Sigmoid colon (tissue), 4 donors: Measurements from ENCODE around the gene PDLIM1.

Experiments used
- CTCF ChIP-seq, 4 experiments: fragments of 450-650 bp in 3 of 4; fragments of 200-600 bp in 1 of 4; IDR thresholded peaks; one replicate each; pipeline ENCODE4 v1.5.1; 2016 to 2019; ENCODE audit warnings: antibody characterized with exemption in 4 of 4, mild to moderate bottlenecking in 3 of 4, moderate library complexity in 2 of 4
- EP300 ChIP-seq, 4 donors: sonication (generic); formaldehyde crosslinking; IDR thresholded peaks; one replicate each; pipeline ENCODE4 v1.6.1; 2017; ENCODE audit warnings: antibody characterized with exemption in 4 of 4
- POLR2A ChIP-seq, 2 donors: fragments of 450-650 bp; IDR thresholded peaks; one replicate each; pipeline ENCODE4 v1.6.1; 2016; ENCODE audit warnings: antibody characterized with exemption in 2 of 2, mild to moderate bottlenecking in 2 of 2, moderate library complexity in 2 of 2
- POLR2AphosphoS5 ChIP-seq, 4 donors: sonication (generic); formaldehyde crosslinking; IDR thresholded peaks; one replicate each; pipeline ENCODE4 v1.6.1; 2017; ENCODE audit warnings: antibody characterized with exemption in 4 of 4

- TF ChIP-seq POLR2A (IDR thresholded peaks at IDR 0.05) (no peak), CTCF (IDR thresholded peaks at IDR 0.05) (no peak), EP300 (IDR thresholded peaks at IDR 0.05) (no peak), POLR2AphosphoS5 (IDR thresholded peaks at IDR 0.05) (no peak)
Observed at GRCh38 chr10:95193944-95194343, 96.9 kb downstream of the PDLIM1 start, which contains the start of gene ACSM6.
